Common myeloid progenitor, CD34-positive (primary cell): Measurements from ENCODE around the gene KRT13.

Experiments
- CTCF ChIA-PET: fragments of 350-600 bp; sonication (Branson Sonifier 250); formaldehyde crosslinking; loops from one replicate; lab custom pipeline; 2021; ENCODE audit warnings: antibody characterized with exemption; lab: Charles Lee
- POLR2A ChIA-PET: fragments of 350-600 bp; sonication (Branson Sonifier 250); formaldehyde crosslinking; loops from one replicate; lab custom pipeline; 2021; ENCODE audit warnings: antibody characterized with exemption; lab: Charles Lee
- DNase-seq, 3 donors: peaks; one replicate each; pipeline versions ENCODE4 v3.0.0 to v3.0.0-alpha.2; 2013
- H3K27ac ChIP-seq, 2 experiments: 1 replicate in 1 of 2; 2 replicates in 1 of 2; pipeline ENCODE4 v1.7.0; 2013; ENCODE audit warnings: inconsistent platforms in 2 of 2, low read length in 2 of 2, mild to moderate bottlenecking in 2 of 2, low read depth in 1 of 2, moderate library complexity in 1 of 2; ENCODE audit not compliant: severe bottlenecking in 2 of 2, insufficient read depth in 1 of 2, poor library complexity in 1 of 2
- H3K27me3 ChIP-seq, 5 experiments: replicated peaks in 2 of 5; 1 replicate in 3 of 5; 2 replicates in 2 of 5; pipeline versions ENCODE4 v1.6.1 to v1.7.0; 2013; ENCODE audit warnings: low read length in 4 of 5, mild to moderate bottlenecking in 2 of 5, moderate library complexity in 2 of 5, inconsistent platforms in 1 of 5; ENCODE audit not compliant: insufficient read depth in 5 of 5, control insufficient read depth in 4 of 5
- H3K36me3 ChIP-seq, 4 experiments: 1 replicate in 2 of 4; 2 replicates in 2 of 4; pipeline versions ENCODE4 v1.6.1 to v1.7.0; 2013; ENCODE audit warnings: low read length in 3 of 4, control low read depth in 1 of 4, mild to moderate bottlenecking in 1 of 4; ENCODE audit not compliant: control insufficient read depth in 4 of 4, insufficient read depth in 4 of 4
- H3K4me1 ChIP-seq, 4 experiments: 1 replicate in 3 of 4; 2 replicates in 1 of 4; pipeline versions ENCODE4 v1.6.1 to v1.7.1; 2013; ENCODE audit warnings: low read length in 3 of 4, mild to moderate bottlenecking in 3 of 4, control low read depth in 1 of 4, inconsistent platforms in 1 of 4, moderate library complexity in 1 of 4; ENCODE audit not compliant: control insufficient read depth in 4 of 4, insufficient read depth in 4 of 4; ENCODE audit errors: control extremely low read depth in 1 of 4
- H3K4me3 ChIP-seq, 7 experiments: 1 replicate in 4 of 7; 2 replicates in 3 of 7; pipeline versions ENCODE4 v1.5.1 to v1.7.0; 2013; ENCODE audit warnings: mild to moderate bottlenecking in 7 of 7, low read length in 6 of 7, moderate library complexity in 6 of 7, inconsistent platforms in 2 of 7, low read depth in 2 of 7, control low read depth in 1 of 7; ENCODE audit not compliant: insufficient read depth in 4 of 7, control insufficient read depth in 1 of 7; ENCODE audit errors: extremely low read depth in 1 of 7
- H3K9me3 ChIP-seq, 5 experiments: 1 replicate in 4 of 5; 2 replicates in 1 of 5; pipeline versions ENCODE4 v1.6.1 to v1.7.1; 2013; ENCODE audit warnings: low read length in 4 of 5, mild to moderate bottlenecking in 2 of 5, inconsistent platforms in 1 of 5, low read depth in 1 of 5, moderate library complexity in 1 of 5; ENCODE audit not compliant: control insufficient read depth in 4 of 5, insufficient read depth in 2 of 5; ENCODE audit errors: control extremely low read depth in 1 of 5
- WGBS: methylation state at CpG from one replicate; pipeline ENCODE4 v1.1.5; 2013; ENCODE audit not compliant: insufficient coverage; 5-methylcytosine and 5-hydroxymethylcytosine counted together

The KRT13 gene

DNA sequence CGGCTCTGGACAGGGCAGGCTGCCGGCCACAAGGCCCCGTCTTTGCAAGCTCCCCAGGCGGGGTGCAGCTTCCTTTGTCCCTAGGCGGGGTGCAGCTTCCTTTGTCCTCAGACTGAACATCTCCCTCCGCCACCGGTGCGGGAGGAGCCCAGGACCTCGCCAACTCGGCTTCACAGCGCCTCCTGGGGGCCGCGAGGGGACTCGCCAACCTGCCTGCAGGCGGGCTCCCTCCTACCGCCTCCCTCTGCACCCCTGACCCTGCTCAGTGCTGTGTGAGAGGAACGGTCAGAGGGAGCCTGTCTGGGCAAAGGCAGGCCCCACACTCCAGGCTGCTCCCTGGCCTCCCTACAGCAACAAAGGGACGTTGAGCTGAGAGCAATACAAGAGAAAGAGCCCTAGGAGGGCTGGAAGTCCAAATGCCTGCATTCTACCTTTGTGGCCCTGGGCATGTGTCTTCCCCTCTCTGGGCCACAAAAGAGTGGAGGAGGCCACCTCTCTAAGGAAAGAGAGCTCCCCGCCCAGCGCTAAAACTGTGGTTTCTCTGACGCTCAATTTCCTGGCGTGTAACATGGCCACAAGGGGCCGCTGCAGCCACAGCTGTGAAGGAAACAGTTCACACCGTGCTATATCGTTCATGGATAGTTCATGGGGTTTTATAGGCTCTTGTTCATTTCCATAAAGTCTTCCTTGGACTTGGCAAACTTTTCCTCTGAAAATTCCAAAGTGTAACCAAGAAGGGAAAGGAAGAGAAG, 43.6 kb upstream of the KRT13 start:
- peak; percentile 71 to 87 (median 85) for DNase-seq
- WGBS = 0% methylated on average over 16 of the region's 25 CpGs
- Histone ChIP-seq H3K4me3 (peak overlapping the region in 5 of 7 experiments; percentile 26 to 65 (median 58)), H3K27ac (no peak overlapping the region), H3K36me3 (no peaks in the 10 kb centered on the region), H3K27me3 (peaks cover 0 to 6% (median 3%) of the 10 kb centered on the region in 5 experiments), H3K9me3 (peaks cover 0 to 2% (median 0%) of the 10 kb centered on the region in 5 experiments), H3K4me1 (peaks cover 0 to 23% (median 16%) of the 10 kb centered on the region in 4 experiments)
- ChIA-PET POLR2A (no interaction called here), CTCF (interaction anchor here (0.6 to 6.3 kb wide), 42 partner anchors 8 to 1000 kb away, joined by 3 to 98 read pairs (median 4); partner anchors contain the start of genes KRT17, KRT19 and KRT9)

DNA sequence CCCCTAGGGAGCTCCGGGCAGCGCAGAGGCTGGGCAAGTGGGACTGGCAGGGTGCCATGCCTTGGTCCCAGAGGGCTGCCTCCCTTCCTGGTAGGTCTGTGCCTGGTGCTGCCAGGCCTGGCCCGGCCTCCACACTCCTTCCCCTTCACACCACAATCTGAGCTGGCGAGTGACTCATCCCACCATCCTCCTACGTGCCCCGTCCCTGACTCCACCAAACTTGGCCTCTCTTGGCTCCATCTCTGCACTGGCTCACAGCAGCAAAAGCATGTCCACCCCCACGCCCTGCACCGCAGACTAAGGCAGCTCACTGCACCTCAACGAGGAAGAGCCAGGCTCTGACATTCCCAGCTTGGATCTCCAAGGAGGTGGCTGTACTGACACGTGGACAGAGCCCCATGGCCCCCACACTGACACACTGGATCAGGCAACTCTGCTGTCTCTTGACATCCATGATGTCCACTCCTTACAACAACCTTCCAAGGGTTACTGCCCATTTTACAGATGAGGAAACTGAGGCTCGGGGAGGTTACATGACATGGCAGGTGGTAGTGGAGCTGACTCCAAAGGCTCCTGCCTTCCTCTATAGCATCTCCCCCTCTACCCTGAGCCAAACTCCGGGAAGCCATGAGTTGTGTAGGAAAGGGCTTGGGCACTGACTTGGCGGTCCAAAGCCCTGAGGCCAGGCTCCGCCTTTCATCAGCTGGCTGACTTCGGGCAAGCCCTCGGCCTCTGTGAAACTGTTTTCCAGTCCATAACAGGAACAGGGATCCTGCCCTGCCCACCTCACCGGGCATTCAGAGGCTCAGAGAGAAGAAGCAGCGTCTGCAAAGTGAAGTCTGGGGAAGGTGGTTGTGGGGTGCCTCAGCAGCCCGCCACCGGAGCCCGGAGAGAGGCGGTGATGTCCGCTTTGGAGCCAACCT, 42.8 kb upstream of the KRT13 start:
- Histone ChIP-seq H3K27me3 (peaks cover 0 to 4% (median 3%) of the 10 kb centered on the region in 5 experiments), H3K9me3 (peaks cover 0 to 2% (median 0%) of the 10 kb centered on the region in 5 experiments), H3K36me3 (no peaks in the 10 kb centered on the region), H3K4me3 (peak overlapping the region in 4 of 7 experiments; percentile 26 to 65 (median 60)), H3K4me1 (peaks cover 0 to 23% (median 16%) of the 10 kb centered on the region in 4 experiments), H3K27ac (no peak overlapping the region)
- peak; percentile 50 to 86 (median 83) for DNase-seq
- ChIA-PET CTCF (interaction anchor here (0.6 to 6.3 kb wide), 35 partner anchors 7 to 999 kb away, joined by 3 to 98 read pairs (median 6); partner anchors contain the start of genes KRT17, KRT19 and KRT9), POLR2A (no interaction called here)
- 36% methylated on average over 18 of the region's 23 CpGs for WGBS

DNA sequence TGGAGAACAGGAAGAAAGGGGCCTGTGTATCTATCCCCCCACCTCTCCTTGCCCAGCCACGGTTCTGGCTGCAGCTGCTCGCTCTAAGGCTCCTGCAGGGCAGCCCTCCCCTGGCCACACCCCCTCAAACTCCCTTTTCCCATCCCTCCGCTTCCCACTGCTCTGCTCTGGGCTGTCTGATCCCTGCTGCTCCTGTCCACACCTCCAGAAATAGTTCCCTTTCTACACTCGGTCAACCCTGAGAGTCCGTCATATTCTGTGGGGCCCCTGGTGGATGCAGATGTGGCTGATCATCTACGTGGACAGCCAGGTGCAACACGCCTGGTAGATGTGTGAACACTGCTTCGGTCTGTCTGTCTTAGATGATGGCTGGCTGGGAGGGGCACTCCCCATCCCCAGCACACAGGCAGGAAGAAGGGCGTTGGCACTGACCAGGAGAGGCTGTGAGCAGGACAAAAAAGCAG, 42.0 kb upstream of the KRT13 start:
- no peaks in the 10 kb centered on the region for H3K36me3 ChIP-seq
- no peak overlapping the region for H3K4me3 ChIP-seq
- POLR2A ChIA-PET = no interaction called here

GRCh38 chr17:41546819-41547218, 41.4 kb upstream of the KRT13 start:
- POLR2A ChIA-PET = no interaction called here
- H3K27ac ChIP-seq = no peak overlapping the region

More for the DNA sequence above, 42.0 kb upstream of the KRT13 start:
- CTCF ChIA-PET = interaction anchor here (0.9 to 6.3 kb wide), 13 partner anchors 7 to 691 kb away, joined by 3 to 98 read pairs (median 14); partner anchors contain the start of gene KRT9
- peaks cover 0 to 23% (median 16%) of the 10 kb centered on the region in 4 experiments for H3K4me1 ChIP-seq
- H3K9me3 ChIP-seq = peaks cover 0 to 2% (median 0%) of the 10 kb centered on the region in 5 experiments
- peaks cover 0 to 5% (median 3%) of the 10 kb centered on the region in 5 experiments for H3K27me3 ChIP-seq
- WGBS = 86% methylated on average over 9 of the region's 9 CpGs
- H3K27ac ChIP-seq = no peak overlapping the region
- no peak for DNase-seq

DNA sequence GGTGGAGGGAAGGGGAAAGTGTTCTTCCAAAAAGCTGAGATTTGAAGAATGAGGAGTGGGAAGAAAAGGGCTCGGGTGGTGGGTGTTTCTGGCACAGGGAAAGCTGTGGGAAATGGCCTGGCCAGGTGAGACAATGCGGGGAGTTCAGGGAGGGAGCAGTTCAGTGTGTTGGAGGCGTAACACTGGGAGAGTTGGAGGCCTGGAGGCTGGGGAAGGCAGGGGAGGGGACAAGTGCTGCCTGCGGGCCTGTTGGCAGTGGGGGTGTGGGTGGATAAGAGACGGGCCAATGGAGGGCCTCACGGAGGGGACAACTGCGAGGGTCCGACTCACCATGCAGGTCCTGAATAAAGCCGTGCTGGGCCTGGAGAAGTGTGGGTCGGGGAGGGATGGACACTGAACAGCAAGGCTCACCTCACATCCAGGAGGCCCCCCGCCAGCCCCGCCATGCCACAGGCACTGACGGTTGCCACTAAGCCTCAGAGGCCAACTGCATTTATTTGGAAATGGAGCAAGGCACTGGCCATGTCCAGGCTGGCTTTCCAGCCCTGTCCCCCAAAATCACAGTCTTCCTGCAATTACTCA, 40.5 kb upstream of the KRT13 start:
- ChIA-PET POLR2A (no interaction called here), CTCF (no interaction called here)
- H3K4me1 ChIP-seq = peaks cover 0 to 23% (median 16%) of the 10 kb centered on the region in 4 experiments
- DNase-seq = no peak
- H3K4me3 ChIP-seq = no peak overlapping the region
- peaks cover 0 to 7% (median 3%) of the 10 kb centered on the region in 5 experiments for H3K27me3 ChIP-seq
- WGBS = 89% methylated on average over 13 of the region's 13 CpGs
- H3K27ac ChIP-seq = no peak overlapping the region
- no peaks in the 10 kb centered on the region for H3K36me3 ChIP-seq
- peaks cover 0 to 2% (median 0%) of the 10 kb centered on the region in 5 experiments for H3K9me3 ChIP-seq

More at GRCh38 chr17:41546819-41547218, 41.4 kb upstream of the KRT13 start:
- peaks cover 0 to 7% (median 3%) of the 10 kb centered on the region in 5 experiments for H3K27me3 ChIP-seq
- H3K4me1 ChIP-seq = peaks cover 0 to 23% (median 16%) of the 10 kb centered on the region in 4 experiments
- CTCF ChIA-PET = interaction anchor here (3.7 to 3.9 kb wide), 2 partner anchors 19 to 690 kb away, joined by 14 to 22 read pairs; no protein-coding TSS in a partner anchor
- H3K9me3 ChIP-seq = peaks cover 0 to 2% (median 0%) of the 10 kb centered on the region in 5 experiments
- 100% methylated on average over 3 of the region's 3 CpGs for WGBS
- no peak overlapping the region for H3K4me3 ChIP-seq
- no peak for DNase-seq
- no peaks in the 10 kb centered on the region for H3K36me3 ChIP-seq

DNA sequence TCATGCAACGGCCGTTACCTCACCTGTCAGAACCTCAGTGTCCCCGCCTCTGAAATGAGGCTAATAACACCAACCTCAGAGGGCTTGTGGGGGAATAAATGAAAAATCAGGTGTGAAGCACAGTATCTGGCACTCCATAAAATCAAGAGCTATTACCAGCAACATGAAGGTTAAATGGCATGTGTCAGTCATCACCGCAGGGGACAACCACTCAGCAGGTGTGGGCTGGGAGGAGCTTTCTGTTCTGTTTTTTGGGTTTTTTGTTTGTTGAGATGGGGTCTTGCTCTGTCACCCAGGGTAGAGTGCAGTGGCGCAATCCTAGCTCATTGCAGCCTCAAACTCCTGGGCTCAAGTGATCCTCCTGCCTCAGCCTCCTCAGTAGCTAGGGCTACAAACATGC, 39.5 kb upstream of the KRT13 start:
- H3K27ac ChIP-seq = no peak overlapping the region
- CTCF ChIA-PET = interaction anchor here (0.7 to 1.3 kb wide), 5 partner anchors 15 to 222 kb away, joined by 3 to 5 read pairs (median 3); no protein-coding TSS in a partner anchor
- POLR2A ChIA-PET = no interaction called here
- peaks cover 0 to 2% (median 0%) of the 10 kb centered on the region in 5 experiments for H3K9me3 ChIP-seq
- no peak overlapping the region for H3K4me3 ChIP-seq
- no peak for DNase-seq
- H3K4me1 ChIP-seq = peaks cover 0 to 23% (median 16%) of the 10 kb centered on the region in 4 experiments
- 93% methylated on average over 3 of the region's 5 CpGs for WGBS
- H3K36me3 ChIP-seq = no peaks in the 10 kb centered on the region
- H3K27me3 ChIP-seq = peaks cover 0 to 16% (median 3%) of the 10 kb centered on the region in 5 experiments
